GM19193 (cell line): Measurements from ENCODE around the gene LIN37.
A peak's percentile ranks its signal among the peaks of the same experiment; 100 is the strongest.

Experiments
- POLR2A ChIP-seq: IDR thresholded peaks from 4 replicates; pipeline ENCODE4 v1.6.1; 2011; ENCODE audit not compliant: insufficient read depth, insufficient read length; ENCODE audit errors: extremely low read depth

Gene LIN37

GRCh38 chr19:35727956-35728706 lies 20.2 kb upstream of the LIN37 start:
- TF ChIP-seq POLR2A: no peak

- no peak for TF ChIP-seq POLR2A
These were observed 19.4 kb upstream of the LIN37 start for GRCh38 chr19:35729021-35729420.

GRCh38 chr19:35729763-35730162 lies 18.6 kb upstream of the LIN37 start:
- TF ChIP-seq POLR2A: no peak

GRCh38 chr19:35730326-35730725 lies 18.1 kb upstream of the LIN37 start:
- TF ChIP-seq POLR2A: no peak

- no peak for TF ChIP-seq POLR2A
These were observed 17.0 kb upstream of the LIN37 start for GRCh38 chr19:35731353-35731752.

- TF ChIP-seq POLR2A: no peak
These were observed 16.5 kb upstream of the LIN37 start for GRCh38 chr19:35731779-35732405.

GRCh38 chr19:35732540-35733179 lies 15.7 kb upstream of the LIN37 start:
- no peak for TF ChIP-seq POLR2A

- TF ChIP-seq POLR2A: peak; percentile 16
These were observed 14.9 kb upstream of the LIN37 start for GRCh38 chr19:35733180-35734125.

GRCh38 chr19:35734273-35734672 lies 14.1 kb upstream of the LIN37 start:
- TF ChIP-seq POLR2A: no peak

- TF ChIP-seq POLR2A: no peak
These were observed 13.5 kb upstream of the LIN37 start for GRCh38 chr19:35734889-35735288.

- no peak for TF ChIP-seq POLR2A
These were observed 11.2 kb upstream of the LIN37 start for GRCh38 chr19:35736913-35737886.

GRCh38 chr19:35738021-35738886 lies 10.1 kb upstream of the LIN37 start:
- peak; percentile 11 for TF ChIP-seq POLR2A

- TF ChIP-seq POLR2A: no peak
These were observed 9.5 kb upstream of the LIN37 start for GRCh38 chr19:35738887-35739229.
